Measurements from ENCODE around the gene LRRC63. TPM values are rescaled to one million over a fixed set of nuclear protein-coding genes. Genes with fewer than 3 reads are reported as not detected.

LRRC63 gene
- total and polyA plus RNA-seq, 2 of the 4 experiments (the other 2 are of a cell fraction): not detected

- Histone ChIP-seq H3K9me3 (ENCODE audit: control insufficient read depth, insufficient read depth, low read length) (no peaks in the 10 kb centered on the region), H3K9me1 (ENCODE audit: insufficient read depth, low read length) (no peaks in the 10 kb centered on the region), H2BK5ac (ENCODE audit: low read depth, low read length, poor library complexity, severe bottlenecking) (no peak overlapping the region), H3K18ac (ENCODE audit: low read depth, low read length) (no peak overlapping the region), H3K4me2 (ENCODE audit: low read depth, low read length) (no peak overlapping the region), H2AK9ac (replicated peaks; ENCODE audit: low read depth, low read length, poor library complexity) (no peak overlapping the region), H4K20me1 (ENCODE audit: insufficient read depth, low read length) (no peaks in the 10 kb centered on the region), H3K14ac (replicated peaks; ENCODE audit: low read depth, low read length) (no peak overlapping the region), H3K4me3 (ENCODE audit: insufficient read depth, low read depth, low read length) (no peak overlapping the region), H3K27ac (ENCODE audit: insufficient read depth, low read length) (no peak overlapping the region), H3K23ac (ENCODE audit: low read depth, low read length) (no peak overlapping the region), H4K91ac (ENCODE audit: insufficient read depth, low read depth, low read length) (no peak overlapping the region), H3K4ac (ENCODE audit: low read depth, low read length) (no peak overlapping the region), H3K27me3 (ENCODE audit: control insufficient read depth, insufficient read depth, low read length) (no peaks in the 10 kb centered on the region), H2AK5ac (ENCODE audit: low read depth, low read length) (no peak overlapping the region), H2BK20ac (ENCODE audit: low read depth, low read length) (no peak overlapping the region), H3K79me1 (ENCODE audit: low read depth in 1 of 2, low read length in 2 of 2) (no peaks in the 10 kb centered on the region), H2BK15ac (ENCODE audit: low read depth, low read length) (no peak overlapping the region), H3K9ac (ENCODE audit: low read depth, low read length) (no peak overlapping the region), H2BK120ac (ENCODE audit: low read depth, low read length) (no peak overlapping the region), H3K56ac (ENCODE audit: extremely low read depth, insufficient read depth, low read length) (no peak overlapping the region), H2AFZ (replicated peaks; ENCODE audit: low read length, poor library complexity) (no peak overlapping the region), H4K8ac (ENCODE audit: low read depth in 2 of 2, low read length in 2 of 2) (no peak overlapping the region), H4K5ac (ENCODE audit: low read depth, low read length) (no peak overlapping the region), H3K36me3 (ENCODE audit: control insufficient read depth, insufficient read depth, low read length) (no peaks in the 10 kb centered on the region), H3K4me1 (ENCODE audit: control insufficient read depth, insufficient read depth, low read length) (no peaks in the 10 kb centered on the region)
- DNase-seq (no peak), ATAC-seq (ENCODE audit: low read depth) (no peak)
- 75% methylated on average over 2 of the region's 4 CpGs; no CpG with 5 or more reads in 1 of the 2 experiments for WGBS, 2 experiments (ENCODE audit: extremely low coverage in 2 of 2, insufficient read length in 1 of 2)
- intact Hi-C loops (cut with micrococcal nuclease): no loop called here
- no TSS peak for BruUV-seq (replicated peaks)
- no peak for TF ChIP-seq SMC3 (IDR thresholded peaks at IDR 0.05; ENCODE audit: low read depth, low read length)
- no peak for TF ChIP-seq FOS (IDR thresholded peaks at IDR 0.05; ENCODE audit: low read depth, low read length)
- TF ChIP-seq BHLHE40 (IDR thresholded peaks at IDR 0.05; ENCODE audit: low read depth, low read length): no peak
- TF ChIP-seq MXI1 (IDR thresholded peaks at IDR 0.05; ENCODE audit: borderline replicate concordance, low read depth, low read length): no peak
- no peak for TF ChIP-seq MAZ (IDR thresholded peaks at IDR 0.05; ENCODE audit: borderline replicate concordance, low read depth, low read length)
- no peak for TF ChIP-seq POLR2A (IDR thresholded peaks at IDR 0.05; ENCODE audit: low read depth, low read length)
- TF ChIP-seq, protein P1, sequence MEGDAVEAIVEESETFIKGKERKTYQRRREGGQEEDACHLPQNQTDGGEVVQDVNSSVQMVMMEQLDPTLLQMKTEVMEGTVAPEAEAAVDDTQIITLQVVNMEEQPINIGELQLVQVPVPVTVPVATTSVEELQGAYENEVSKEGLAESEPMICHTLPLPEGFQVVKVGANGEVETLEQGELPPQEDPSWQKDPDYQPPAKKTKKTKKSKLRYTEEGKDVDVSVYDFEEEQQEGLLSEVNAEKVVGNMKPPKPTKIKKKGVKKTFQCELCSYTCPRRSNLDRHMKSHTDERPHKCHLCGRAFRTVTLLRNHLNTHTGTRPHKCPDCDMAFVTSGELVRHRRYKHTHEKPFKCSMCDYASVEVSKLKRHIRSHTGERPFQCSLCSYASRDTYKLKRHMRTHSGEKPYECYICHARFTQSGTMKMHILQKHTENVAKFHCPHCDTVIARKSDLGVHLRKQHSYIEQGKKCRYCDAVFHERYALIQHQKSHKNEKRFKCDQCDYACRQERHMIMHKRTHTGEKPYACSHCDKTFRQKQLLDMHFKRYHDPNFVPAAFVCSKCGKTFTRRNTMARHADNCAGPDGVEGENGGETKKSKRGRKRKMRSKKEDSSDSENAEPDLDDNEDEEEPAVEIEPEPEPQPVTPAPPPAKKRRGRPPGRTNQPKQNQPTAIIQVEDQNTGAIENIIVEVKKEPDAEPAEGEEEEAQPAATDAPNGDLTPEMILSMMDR (conservative IDR thresholded peaks at IDR 0.05; ENCODE audit: low read depth, low read length): no peak
- TF ChIP-seq, protein P2, sequence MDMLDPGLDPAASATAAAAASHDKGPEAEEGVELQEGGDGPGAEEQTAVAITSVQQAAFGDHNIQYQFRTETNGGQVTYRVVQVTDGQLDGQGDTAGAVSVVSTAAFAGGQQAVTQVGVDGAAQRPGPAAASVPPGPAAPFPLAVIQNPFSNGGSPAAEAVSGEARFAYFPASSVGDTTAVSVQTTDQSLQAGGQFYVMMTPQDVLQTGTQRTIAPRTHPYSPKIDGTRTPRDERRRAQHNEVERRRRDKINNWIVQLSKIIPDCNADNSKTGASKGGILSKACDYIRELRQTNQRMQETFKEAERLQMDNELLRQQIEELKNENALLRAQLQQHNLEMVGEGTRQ (IDR thresholded peaks at IDR 0.05; ENCODE audit: low read depth, low read length): no peak
- TF ChIP-seq RAD21 (IDR thresholded peaks at IDR 0.05; ENCODE audit: low read length): no peak
- TF ChIP-seq CEBPB (IDR thresholded peaks at IDR 0.05; ENCODE audit: low read depth, low read length): no peak
- no peak for TF ChIP-seq CHD1 (IDR thresholded peaks at IDR 0.05; ENCODE audit: low read depth, low read length)
- TF ChIP-seq RFX5 (IDR thresholded peaks at IDR 0.05; ENCODE audit: low read depth, low read length): no peak
- TF ChIP-seq MAFK (IDR thresholded peaks at IDR 0.05; ENCODE audit: low read depth, low read length): no peak
- TF ChIP-seq NFE2L2 (IDR thresholded peaks at IDR 0.05; ENCODE audit: low read depth, low read length): no peak
- no peak for TF ChIP-seq RCOR1 (IDR thresholded peaks at IDR 0.05; ENCODE audit: insufficient replicate concordance, low read length)
- TF ChIP-seq ELK1 (IDR thresholded peaks at IDR 0.05; ENCODE audit: borderline replicate concordance, low read depth, low read length): no peak
- POLR2A ChIA-PET (ENCODE audit: unreplicated experiment): no interaction called here
- in situ Hi-C loops (cut with MboI; ENCODE audit: low sequenced_read_pairs): no loop called here
- CTCF ChIA-PET: no interaction called here
- dilution Hi-C loops (cut with HindIII; ENCODE audit: low sequenced_read_pairs, unreplicated experiment): no loop called here
Observed at GRCh38 chr13:46197299-46198048, 14.3 kb upstream of the LRRC63 start.
